ENCODE data around the gene PLLP. TPM values are rescaled to one million over a fixed set of nuclear protein-coding genes. Genes with fewer than 3 reads are reported as not detected.

The PLLP gene
- polyA plus RNA-seq, 3 donors = 0.52 to 1.2 (median 0.97) TPM

- Histone ChIP-seq H4K20me1 (ENCODE audit: insufficient read depth, low read length) (no peaks in the 10 kb centered on the region), H3K4me3 (replicated peaks in 1 of 3; ENCODE audit: low read depth in 2 of 3, low read length in 3 of 3) (no peak overlapping the region), H3K79me2 (ENCODE audit: insufficient read depth, low read length) (no peaks in the 10 kb centered on the region), H3K27ac (ENCODE audit: low read depth in 1 of 2, low read length in 2 of 2) (no peak overlapping the region), H3K9ac (ENCODE audit: insufficient read depth, low read length, poor library complexity, severe bottlenecking) (no peak overlapping the region), H3K9me3 (replicated peaks in 1 of 2; ENCODE audit: control insufficient read depth in 1 of 2, insufficient read depth in 1 of 2, low read length in 2 of 2) (no peaks in the 10 kb centered on the region), H3K36me3 (replicated peaks in 1 of 2; ENCODE audit: control insufficient read depth in 1 of 2, insufficient read depth in 2 of 2, low read length in 2 of 2) (no peaks in the 10 kb centered on the region), H3K4me2 (replicated peaks; ENCODE audit: extremely low read depth, low read length, poor library complexity, severe bottlenecking) (no peak overlapping the region), H3K4me1 (ENCODE audit: control insufficient read depth in 1 of 2, insufficient read depth in 2 of 2, low read length in 2 of 2) (peaks cover 40 to 52% of the 10 kb centered on the region in 2 donors), H3K27me3 (ENCODE audit: control insufficient read depth in 2 of 2, insufficient read depth in 2 of 2, low read length in 2 of 2) (no peaks in the 10 kb centered on the region), H2AFZ (ENCODE audit: insufficient read depth, low read depth, low read length, poor library complexity, severe bottlenecking) (no peak overlapping the region)
- Mint-ChIP-seq H3K27me3 (ENCODE audit: low read depth in 3 of 3) (peaks cover 3 to 8% (median 5%) of the 10 kb centered on the region in 3 donors), H3K4me1 (peaks cover 48% of the 10 kb centered on the region), H3K36me3 (no peaks in the 10 kb centered on the region), H3K4me3 (no peak overlapping the region), H3K27ac (peak overlapping the region in 1 of 7 donors; percentile 63), H3K9me3 (no peaks in the 10 kb centered on the region)
- DNase-seq = no peak
- 80% methylated on average over 1 of the region's 5 CpGs for WGBS (ENCODE audit: insufficient coverage)
- TF ChIP-seq CTCF (IDR thresholded peaks at IDR 0.05) = no peak
- intact Hi-C loops (cut with micrococcal nuclease) = no loop called here
Observed at GRCh38 chr16:57273826-57274225, 10.6 kb downstream of the PLLP start.

- Mint-ChIP-seq H3K27ac (peak overlapping the region in 1 of 7 donors; percentile 63), H3K27me3 (ENCODE audit: low read depth in 3 of 3) (peaks cover 3 to 8% (median 5%) of the 10 kb centered on the region in 3 donors), H3K4me3 (no peak overlapping the region), H3K4me1 (peaks cover 44% of the 10 kb centered on the region), H3K9me3 (no peaks in the 10 kb centered on the region), H3K36me3 (no peaks in the 10 kb centered on the region)
- Histone ChIP-seq H3K4me2 (replicated peaks; ENCODE audit: extremely low read depth, low read length, poor library complexity, severe bottlenecking) (no peak overlapping the region), H3K4me1 (ENCODE audit: control insufficient read depth in 1 of 2, insufficient read depth in 2 of 2, low read length in 2 of 2) (peaks cover 37 to 47% of the 10 kb centered on the region in 2 donors), H3K79me2 (ENCODE audit: insufficient read depth, low read length) (no peaks in the 10 kb centered on the region), H3K27ac (ENCODE audit: low read depth in 1 of 2, low read length in 2 of 2) (no peak overlapping the region), H4K20me1 (ENCODE audit: insufficient read depth, low read length) (no peaks in the 10 kb centered on the region), H3K9ac (ENCODE audit: insufficient read depth, low read length, poor library complexity, severe bottlenecking) (no peak overlapping the region), H3K9me3 (replicated peaks in 1 of 2; ENCODE audit: control insufficient read depth in 1 of 2, insufficient read depth in 1 of 2, low read length in 2 of 2) (no peaks in the 10 kb centered on the region), H3K36me3 (replicated peaks in 1 of 2; ENCODE audit: control insufficient read depth in 1 of 2, insufficient read depth in 2 of 2, low read length in 2 of 2) (no peaks in the 10 kb centered on the region), H3K4me3 (replicated peaks in 1 of 3; ENCODE audit: low read depth in 2 of 3, low read length in 3 of 3) (no peak overlapping the region), H2AFZ (ENCODE audit: insufficient read depth, low read depth, low read length, poor library complexity, severe bottlenecking) (no peak overlapping the region), H3K27me3 (ENCODE audit: control insufficient read depth in 2 of 2, insufficient read depth in 2 of 2, low read length in 2 of 2) (no peaks in the 10 kb centered on the region)
- WGBS (ENCODE audit: insufficient coverage) = no CpG with 5 or more reads among the region's 1 CpG
- intact Hi-C loops (cut with micrococcal nuclease) = no loop called here
- TF ChIP-seq CTCF (IDR thresholded peaks at IDR 0.05) = no peak
- DNase-seq = no peak
Observed at GRCh38 chr16:57273359-57273758, 11.1 kb downstream of the PLLP start.

Measured in CD14-positive monocyte (primary cell).